ENCODE data around the gene TTC28. TPM values are rescaled to one million over a fixed set of nuclear protein-coding genes. Genes with fewer than 3 reads are reported as not detected.

The TTC28 gene
- total RNA-seq, 1 experiment from 2014 or later, result 0.12 TPM

DNA sequence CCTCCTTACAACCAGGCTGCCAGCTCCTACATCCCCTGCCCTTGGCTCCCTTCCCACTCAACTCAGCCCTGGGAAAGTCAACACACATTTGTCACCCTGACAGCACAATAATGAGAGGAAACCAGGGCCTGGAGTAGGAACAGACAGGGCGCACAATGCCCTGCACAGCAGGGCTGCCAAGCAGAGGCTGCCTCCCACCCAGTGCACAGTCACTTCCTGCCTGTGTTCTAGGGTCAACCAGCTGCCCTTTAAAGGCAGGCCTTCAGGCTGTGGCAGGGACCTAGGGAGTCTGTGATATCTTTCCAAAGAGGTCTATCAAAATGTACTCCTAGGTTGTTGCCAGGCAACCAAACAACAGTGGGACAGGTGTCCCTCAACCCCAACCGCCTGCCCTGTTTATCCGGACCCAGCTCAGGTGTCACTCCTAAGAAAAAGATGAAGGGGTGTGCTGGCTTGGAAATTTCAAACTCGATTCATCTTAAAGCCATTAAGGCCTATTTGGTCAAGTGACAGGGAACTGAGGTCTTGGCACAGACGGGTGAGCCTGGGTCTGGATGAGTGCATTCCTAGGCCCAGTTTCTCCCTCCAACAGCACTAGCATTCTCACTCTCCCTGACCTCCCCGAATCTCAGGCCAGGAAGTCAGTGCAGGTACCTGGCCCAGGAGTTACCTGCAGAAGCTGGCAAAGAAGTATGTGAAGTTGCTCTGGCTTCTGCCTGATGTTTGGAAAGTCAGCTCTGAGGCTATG lies 650.3 kb downstream of the TTC28 start:
- intact Hi-C loops (cut with micrococcal nuclease), result no loop called here
- no peak for ATAC-seq
- Histone ChIP-seq H3K4me2 (ENCODE audit: low read length) (no peak overlapping the region), H3K27ac (ENCODE audit: low read depth, low read length) (no peak overlapping the region), H2AFZ (ENCODE audit: low read depth, low read length, poor library complexity, severe bottlenecking) (no peak overlapping the region), H3K36me3 (ENCODE audit: control insufficient read depth in 1 of 2, insufficient read depth in 2 of 2, low read length in 2 of 2) (no peaks in the 10 kb centered on the region), H3K4me1 (ENCODE audit: control insufficient read depth in 1 of 2, insufficient read depth in 2 of 2, low read length in 2 of 2) (no peaks in the 10 kb centered on the region), H4K20me1 (ENCODE audit: insufficient read depth) (no peaks in the 10 kb centered on the region), H3K79me2 (ENCODE audit: insufficient read depth, low read length) (no peaks in the 10 kb centered on the region), H3K9me3 (ENCODE audit: control insufficient read depth in 1 of 2, insufficient read depth in 1 of 2, low read depth in 1 of 2, low read length in 2 of 2) (no peaks in the 10 kb centered on the region), H3K27me3 (ENCODE audit: insufficient read depth, low read length) (peaks cover 4% of the 10 kb centered on the region; the same call in 1 of the 2 replicates), H3K4me3 (replicated peaks in 1 of 2; ENCODE audit: low read depth in 1 of 2, low read length in 2 of 2) (no peak overlapping the region), H3K9ac (ENCODE audit: low read length) (no peak overlapping the region), H3K9me2 (ENCODE audit: insufficient read depth) (no peaks in the 10 kb centered on the region)
- ChIA-PET CTCF (interaction anchor here (2.4 kb wide), 1 partner anchor 10 kb away, joined by 6 read pairs; no protein-coding TSS in a partner anchor), POLR2A (no interaction called here), RAD21 (ENCODE audit: low non-redundant PET in 1 of 2, low total read pairs in 2 of 2, uncharacterized antibody in 2 of 2, unreplicated experiment in 2 of 2) (no interaction called here)
- no TSS peak for BruUV-seq (replicated peaks)
- no peak for DNase-seq (ENCODE audit: low read depth, low spot score)
- TF ChIP-seq SRF (IDR thresholded peaks at IDR 0.05; ENCODE audit: low read depth) (no peak), JUND (IDR thresholded peaks at IDR 0.05) (no peak), EZH2 (IDR thresholded peaks at IDR 0.05) (no peak), ZNF274 (IDR thresholded peaks at IDR 0.05; ENCODE audit: low read depth, low read length) (no peak), EZH2phosphoT487 (IDR thresholded peaks at IDR 0.05; ENCODE audit: borderline replicate concordance) (no peak), SIN3A (IDR thresholded peaks at IDR 0.05; ENCODE audit: low read depth) (no peak), EGR1 (IDR thresholded peaks at IDR 0.05; ENCODE audit: low read depth) (no peak), SP1 (IDR thresholded peaks at IDR 0.05; ENCODE audit: low read depth) (no peak)
- TF ChIP-seq, protein P1, sequence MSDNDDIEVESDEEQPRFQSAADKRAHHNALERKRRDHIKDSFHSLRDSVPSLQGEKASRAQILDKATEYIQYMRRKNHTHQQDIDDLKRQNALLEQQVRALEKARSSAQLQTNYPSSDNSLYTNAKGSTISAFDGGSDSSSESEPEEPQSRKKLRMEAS (IDR thresholded peaks at IDR 0.05), result no peak
- TF ChIP-seq, protein P2, sequence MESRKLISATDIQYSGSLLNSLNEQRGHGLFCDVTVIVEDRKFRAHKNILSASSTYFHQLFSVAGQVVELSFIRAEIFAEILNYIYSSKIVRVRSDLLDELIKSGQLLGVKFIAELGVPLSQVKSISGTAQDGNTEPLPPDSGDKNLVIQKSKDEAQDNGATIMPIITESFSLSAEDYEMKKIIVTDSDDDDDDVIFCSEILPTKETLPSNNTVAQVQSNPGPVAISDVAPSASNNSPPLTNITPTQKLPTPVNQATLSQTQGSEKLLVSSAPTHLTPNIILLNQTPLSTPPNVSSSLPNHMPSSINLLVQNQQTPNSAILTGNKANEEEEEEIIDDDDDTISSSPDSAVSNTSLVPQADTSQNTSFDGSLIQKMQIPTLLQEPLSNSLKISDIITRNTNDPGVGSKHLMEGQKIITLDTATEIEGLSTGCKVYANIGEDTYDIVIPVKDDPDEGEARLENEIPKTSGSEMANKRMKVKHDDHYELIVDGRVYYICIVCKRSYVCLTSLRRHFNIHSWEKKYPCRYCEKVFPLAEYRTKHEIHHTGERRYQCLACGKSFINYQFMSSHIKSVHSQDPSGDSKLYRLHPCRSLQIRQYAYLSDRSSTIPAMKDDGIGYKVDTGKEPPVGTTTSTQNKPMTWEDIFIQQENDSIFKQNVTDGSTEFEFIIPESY (IDR thresholded peaks at IDR 0.05; ENCODE audit: extremely low read depth, insufficient replicate concordance, low read length), result no peak
- TF ChIP-seq, protein P3, sequence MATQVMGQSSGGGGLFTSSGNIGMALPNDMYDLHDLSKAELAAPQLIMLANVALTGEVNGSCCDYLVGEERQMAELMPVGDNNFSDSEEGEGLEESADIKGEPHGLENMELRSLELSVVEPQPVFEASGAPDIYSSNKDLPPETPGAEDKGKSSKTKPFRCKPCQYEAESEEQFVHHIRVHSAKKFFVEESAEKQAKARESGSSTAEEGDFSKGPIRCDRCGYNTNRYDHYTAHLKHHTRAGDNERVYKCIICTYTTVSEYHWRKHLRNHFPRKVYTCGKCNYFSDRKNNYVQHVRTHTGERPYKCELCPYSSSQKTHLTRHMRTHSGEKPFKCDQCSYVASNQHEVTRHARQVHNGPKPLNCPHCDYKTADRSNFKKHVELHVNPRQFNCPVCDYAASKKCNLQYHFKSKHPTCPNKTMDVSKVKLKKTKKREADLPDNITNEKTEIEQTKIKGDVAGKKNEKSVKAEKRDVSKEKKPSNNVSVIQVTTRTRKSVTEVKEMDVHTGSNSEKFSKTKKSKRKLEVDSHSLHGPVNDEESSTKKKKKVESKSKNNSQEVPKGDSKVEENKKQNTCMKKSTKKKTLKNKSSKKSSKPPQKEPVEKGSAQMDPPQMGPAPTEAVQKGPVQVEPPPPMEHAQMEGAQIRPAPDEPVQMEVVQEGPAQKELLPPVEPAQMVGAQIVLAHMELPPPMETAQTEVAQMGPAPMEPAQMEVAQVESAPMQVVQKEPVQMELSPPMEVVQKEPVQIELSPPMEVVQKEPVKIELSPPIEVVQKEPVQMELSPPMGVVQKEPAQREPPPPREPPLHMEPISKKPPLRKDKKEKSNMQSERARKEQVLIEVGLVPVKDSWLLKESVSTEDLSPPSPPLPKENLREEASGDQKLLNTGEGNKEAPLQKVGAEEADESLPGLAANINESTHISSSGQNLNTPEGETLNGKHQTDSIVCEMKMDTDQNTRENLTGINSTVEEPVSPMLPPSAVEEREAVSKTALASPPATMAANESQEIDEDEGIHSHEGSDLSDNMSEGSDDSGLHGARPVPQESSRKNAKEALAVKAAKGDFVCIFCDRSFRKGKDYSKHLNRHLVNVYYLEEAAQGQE (IDR thresholded peaks at IDR 0.05; ENCODE audit: low read depth), result no peak
- TF ChIP-seq, protein P4, sequence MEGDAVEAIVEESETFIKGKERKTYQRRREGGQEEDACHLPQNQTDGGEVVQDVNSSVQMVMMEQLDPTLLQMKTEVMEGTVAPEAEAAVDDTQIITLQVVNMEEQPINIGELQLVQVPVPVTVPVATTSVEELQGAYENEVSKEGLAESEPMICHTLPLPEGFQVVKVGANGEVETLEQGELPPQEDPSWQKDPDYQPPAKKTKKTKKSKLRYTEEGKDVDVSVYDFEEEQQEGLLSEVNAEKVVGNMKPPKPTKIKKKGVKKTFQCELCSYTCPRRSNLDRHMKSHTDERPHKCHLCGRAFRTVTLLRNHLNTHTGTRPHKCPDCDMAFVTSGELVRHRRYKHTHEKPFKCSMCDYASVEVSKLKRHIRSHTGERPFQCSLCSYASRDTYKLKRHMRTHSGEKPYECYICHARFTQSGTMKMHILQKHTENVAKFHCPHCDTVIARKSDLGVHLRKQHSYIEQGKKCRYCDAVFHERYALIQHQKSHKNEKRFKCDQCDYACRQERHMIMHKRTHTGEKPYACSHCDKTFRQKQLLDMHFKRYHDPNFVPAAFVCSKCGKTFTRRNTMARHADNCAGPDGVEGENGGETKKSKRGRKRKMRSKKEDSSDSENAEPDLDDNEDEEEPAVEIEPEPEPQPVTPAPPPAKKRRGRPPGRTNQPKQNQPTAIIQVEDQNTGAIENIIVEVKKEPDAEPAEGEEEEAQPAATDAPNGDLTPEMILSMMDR (IDR thresholded peaks at IDR 0.05 in 2 of 3, conservative IDR thresholded peaks at IDR 0.05 in 1 of 3; ENCODE audit: borderline replicate concordance in 1 of 3, insufficient read depth in 1 of 3, low read depth in 2 of 3, low read length in 2 of 3), result no peak
